ENCODE data around the gene GPHA2.

DNA sequence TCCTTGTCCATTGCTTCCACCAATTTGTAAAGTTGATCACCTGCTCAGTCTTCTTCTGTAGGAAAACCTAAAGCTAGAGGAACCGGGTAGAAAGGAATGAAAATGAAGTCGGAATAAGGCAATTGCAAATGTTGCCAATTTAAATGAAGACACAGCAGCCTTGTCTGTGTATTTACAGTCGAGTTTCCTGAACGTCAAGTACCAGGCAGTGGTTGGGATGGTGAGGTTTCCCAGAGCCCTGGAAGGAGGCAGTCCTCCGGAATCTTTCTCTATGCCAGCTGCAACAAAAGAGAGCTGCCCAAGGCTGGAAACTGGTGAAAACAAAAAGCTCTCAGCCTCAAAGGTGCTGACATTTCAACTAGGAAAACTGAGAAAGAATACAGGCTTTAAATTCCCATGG, 18.5 kb upstream of the GPHA2 start:
- TF ChIP-seq, protein P1, sequence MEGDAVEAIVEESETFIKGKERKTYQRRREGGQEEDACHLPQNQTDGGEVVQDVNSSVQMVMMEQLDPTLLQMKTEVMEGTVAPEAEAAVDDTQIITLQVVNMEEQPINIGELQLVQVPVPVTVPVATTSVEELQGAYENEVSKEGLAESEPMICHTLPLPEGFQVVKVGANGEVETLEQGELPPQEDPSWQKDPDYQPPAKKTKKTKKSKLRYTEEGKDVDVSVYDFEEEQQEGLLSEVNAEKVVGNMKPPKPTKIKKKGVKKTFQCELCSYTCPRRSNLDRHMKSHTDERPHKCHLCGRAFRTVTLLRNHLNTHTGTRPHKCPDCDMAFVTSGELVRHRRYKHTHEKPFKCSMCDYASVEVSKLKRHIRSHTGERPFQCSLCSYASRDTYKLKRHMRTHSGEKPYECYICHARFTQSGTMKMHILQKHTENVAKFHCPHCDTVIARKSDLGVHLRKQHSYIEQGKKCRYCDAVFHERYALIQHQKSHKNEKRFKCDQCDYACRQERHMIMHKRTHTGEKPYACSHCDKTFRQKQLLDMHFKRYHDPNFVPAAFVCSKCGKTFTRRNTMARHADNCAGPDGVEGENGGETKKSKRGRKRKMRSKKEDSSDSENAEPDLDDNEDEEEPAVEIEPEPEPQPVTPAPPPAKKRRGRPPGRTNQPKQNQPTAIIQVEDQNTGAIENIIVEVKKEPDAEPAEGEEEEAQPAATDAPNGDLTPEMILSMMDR (conservative IDR thresholded peaks at IDR 0.05 in 1 of 2, IDR thresholded peaks at IDR 0.05 in 1 of 2; ENCODE audit: low read depth in 1 of 2, low read length in 2 of 2) = no peak
- TF ChIP-seq EZH2 (IDR thresholded peaks at IDR 0.05; ENCODE audit: low read length, missing control alignments) = no peak
